Adrenal gland (tissue), 5 donors: ENCODE results near the gene LTBP2.

Source experiments
- CTCF ChIP-seq, 6 experiments: fragments of 450-650 bp in 4 of 6; fragments of 200-600 bp in 2 of 6; sonication (generic) in 1 of 6; IDR thresholded peaks; 1 replicate in 5 of 6; 2 replicates in 1 of 6; pipeline versions ENCODE4 v1.5.1 to v1.8.0; 2016 to 2021; ENCODE audit warnings: antibody characterized with exemption in 6 of 6, mild to moderate bottlenecking in 2 of 6, moderate library complexity in 1 of 6
- POLR2A ChIP-seq, 2 donors: fragments of 450-650 bp; IDR thresholded peaks; one replicate each; pipeline ENCODE4 v1.6.1; 2017; ENCODE audit warnings: antibody characterized with exemption in 2 of 2, mild to moderate bottlenecking in 2 of 2, moderate library complexity in 1 of 2
- donor health status: DM: no; HTN: no; CAD: no.

GRCh38 chr14:74482571-74482970, 129.5 kb downstream of the LTBP2 start:
- TF ChIP-seq CTCF (IDR thresholded peaks at IDR 0.05) (no peak), POLR2A (IDR thresholded peaks at IDR 0.05) (no peak)
